Ovary (tissue), 3 donors: ENCODE measurements around the gene CD207.
A peak's percentile ranks its signal among the peaks of the same experiment; 100 is the strongest.

Experiments
- CTCF ChIP-seq, 3 donors: fragments of 450-650 bp in 2 of 3; fragments of 200-600 bp in 1 of 3; IDR thresholded peaks; one replicate each; pipeline versions ENCODE4 v1.5.1 to v1.8.0; 2016 to 2022; ENCODE audit warnings: antibody characterized with exemption in 3 of 3, mild to moderate bottlenecking in 1 of 3
- POLR2A ChIP-seq: fragments of 450-650 bp; IDR thresholded peaks from one replicate; pipeline ENCODE4 v1.6.1; 2017; ENCODE audit warnings: antibody characterized with exemption, mild to moderate bottlenecking, moderate library complexity
- donor health status: DM: no; HTN: no; CAD: no.

GRCh38 chr2:70871398-70872211, 36.0 kb upstream of the CD207 start:
- TF ChIP-seq CTCF (IDR thresholded peaks at IDR 0.05) (peak; percentile 52 to 79 (median 67)), POLR2A (no peak)
